GM21360 (cell line): ENCODE results near the gene OTUB1.
"Not testable (repeated sequence)": the region's sequence is repeated elsewhere in the genome, so short reads cannot be mapped to it uniquely, and the experiment has no call there.

Source experiments
- ATAC-seq: cut with Tn5 transposase; IDR thresholded peaks from one replicate; pipeline ENCODE4 v1.9.1; 2021; ENCODE audit warnings: mild to moderate bottlenecking, moderate library complexity; ENCODE audit not compliant: unreplicated experiment

OTUB1 gene

GRCh38 chr11:63986156-63986931 lies at the start of gene OTUB1:
Gene OTUB1, plus strand, starts transcription at chr11:63986438. Its CDS starts 19 bp downstream, at chr11:63986457.
- ATAC-seq: peak; percentile 70

GRCh38 chr11:63937713-63938478 lies 48.3 kb upstream of the OTUB1 start:
- ATAC-seq: no peak

GRCh38 chr11:63938479-63939396 lies 47.5 kb upstream of the OTUB1 start, which contains the start of gene NAA40:
Gene NAA40, plus strand, starts transcription at chr11:63939002. Its CDS starts 95 bp downstream, at chr11:63939097.
- ATAC-seq: peak; percentile 93

GRCh38 chr11:63939397-63939891 lies 46.8 kb upstream of the OTUB1 start:
- ATAC-seq: no peak

GRCh38 chr11:63940786-63941185 lies 45.5 kb upstream of the OTUB1 start:
- ATAC-seq: no peak

GRCh38 chr11:63941901-63942300 lies 44.3 kb upstream of the OTUB1 start:
- no peak for ATAC-seq

- ATAC-seq: no peak
These were observed 43.4 kb upstream of the OTUB1 start for GRCh38 chr11:63942803-63943202.

GRCh38 chr11:63944987-63945386 lies 41.3 kb upstream of the OTUB1 start:
- no peak for ATAC-seq

- no peak for ATAC-seq
These were observed 40.6 kb upstream of the OTUB1 start for GRCh38 chr11:63945477-63946163.

- ATAC-seq: no peak
These were observed 34.3 kb upstream of the OTUB1 start for GRCh38 chr11:63951779-63952536.

- ATAC-seq: no peak
These were observed 33.7 kb upstream of the OTUB1 start for GRCh38 chr11:63952570-63952969.

- no peak for ATAC-seq
These were observed 28.2 kb upstream of the OTUB1 start for GRCh38 chr11:63958008-63958407.

GRCh38 chr11:63961608-63962412 lies 24.4 kb upstream of the OTUB1 start:
- no peak for ATAC-seq

- not testable (repeated sequence) for ATAC-seq
These were observed 22.3 kb upstream of the OTUB1 start for GRCh38 chr11:63963895-63964294.

GRCh38 chr11:63966444-63966843 lies 19.8 kb upstream of the OTUB1 start:
- no peak for ATAC-seq

GRCh38 chr11:63969461-63969860 lies 16.8 kb upstream of the OTUB1 start:
- no peak for ATAC-seq

GRCh38 chr11:63970902-63971301 lies 15.3 kb upstream of the OTUB1 start:
- ATAC-seq: no peak

- not testable (repeated sequence) for ATAC-seq
These were observed 12.4 kb upstream of the OTUB1 start for GRCh38 chr11:63973912-63974258.
